HG03045 (cell line): ENCODE measurements around the gene NAV3.

Experiments used
- ATAC-seq: cut with Tn5 transposase; IDR thresholded peaks from one replicate; pipeline ENCODE4 v1.9.1; 2021; ENCODE audit warnings: mild to moderate bottlenecking, moderate library complexity; ENCODE audit not compliant: unreplicated experiment

NAV3 gene

GRCh38 chr12:78176643-78177042 lies 345.9 kb downstream of the NAV3 start:
- ATAC-seq, result no peak

DNA sequence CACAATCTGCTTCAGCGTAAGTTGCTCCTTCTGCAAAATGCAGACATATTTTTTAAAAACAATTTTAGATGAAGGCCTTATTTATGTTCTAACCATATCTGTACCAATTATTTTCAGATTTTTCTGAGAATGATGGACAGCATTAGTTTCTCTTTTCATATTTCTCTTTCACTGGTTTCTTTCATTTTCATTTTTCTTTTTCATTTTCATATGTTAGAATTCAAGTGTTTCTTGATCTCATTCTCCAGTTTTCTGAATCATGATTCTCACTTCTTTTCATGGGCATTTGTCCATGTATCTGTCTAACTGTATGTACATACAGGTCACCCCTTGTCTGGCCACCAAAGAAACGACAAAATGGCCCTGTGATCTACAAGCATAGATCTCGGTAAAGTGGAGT lies 346.6 kb downstream of the NAV3 start:
- ATAC-seq, result no peak

- no peak for ATAC-seq
These were observed 348.7 kb downstream of the NAV3 start for GRCh38 chr12:78179346-78179745.

GRCh38 chr12:78181544-78182162 lies 351.0 kb downstream of the NAV3 start:
- ATAC-seq, result no peak

- ATAC-seq, result no peak
These were observed 353.1 kb downstream of the NAV3 start for GRCh38 chr12:78183824-78184223.

DNA sequence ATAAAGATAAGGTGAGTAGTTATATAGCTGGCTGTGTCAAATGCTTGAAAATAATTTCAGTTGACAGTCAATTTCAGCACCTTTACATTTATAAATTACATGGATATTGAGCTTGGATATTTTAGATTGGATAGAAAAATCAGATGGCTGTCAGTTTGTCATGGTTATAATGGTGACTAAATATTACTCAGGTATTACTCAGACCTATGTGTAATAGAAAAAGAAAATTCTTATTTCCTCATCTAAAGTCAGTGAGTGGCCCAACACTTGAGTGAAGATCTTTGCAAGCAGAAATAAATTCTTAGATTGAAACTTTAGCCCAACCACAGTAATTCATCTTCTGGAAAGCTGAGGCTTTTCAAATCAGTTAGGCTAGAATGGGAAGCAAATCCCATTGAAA lies 354.4 kb downstream of the NAV3 start:
- no peak for ATAC-seq

- no peak for ATAC-seq
These were observed 355.0 kb downstream of the NAV3 start for GRCh38 chr12:78185651-78186050.

DNA sequence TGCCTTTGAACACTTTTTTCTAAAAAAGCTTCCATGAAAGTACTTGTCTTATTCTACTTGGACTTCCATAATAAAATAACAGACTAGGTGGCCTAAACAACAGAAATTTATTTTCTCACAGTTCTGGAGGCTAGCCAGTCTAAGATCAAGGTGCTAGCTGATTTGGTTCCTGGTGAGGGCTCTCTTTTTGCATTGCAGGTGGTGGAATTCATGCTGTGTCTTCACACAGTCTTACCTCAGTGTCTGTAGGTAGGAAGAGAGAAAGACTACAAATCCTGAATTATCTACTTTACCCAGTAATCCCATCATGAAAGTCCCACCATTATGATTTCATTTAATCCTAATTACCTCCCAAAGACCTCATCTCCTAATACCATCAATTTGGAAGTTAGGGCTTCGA lies 356.0 kb downstream of the NAV3 start:
- ATAC-seq, result no peak

DNA sequence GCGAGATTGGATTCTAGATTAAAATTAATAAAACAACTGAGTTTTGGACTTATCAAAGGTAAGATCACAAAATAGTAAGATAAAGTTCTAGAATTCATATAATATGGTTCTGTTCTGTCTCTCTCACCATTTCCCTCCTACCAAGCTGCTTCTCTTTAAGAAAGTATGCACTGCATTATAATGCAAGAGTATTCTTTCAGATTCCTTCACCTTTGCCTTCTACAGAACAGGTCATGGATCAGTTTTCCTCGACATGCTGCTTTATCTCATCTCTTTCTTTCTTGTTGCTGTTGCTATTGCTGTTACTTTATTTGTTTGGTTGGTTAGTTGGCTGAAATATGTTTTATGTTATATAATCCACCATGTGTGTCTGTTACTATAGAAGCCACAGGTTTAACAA lies 357.0 kb downstream of the NAV3 start:
- ATAC-seq, result no peak

GRCh38 chr12:78189656-78190055 lies 359.0 kb downstream of the NAV3 start:
- ATAC-seq, result no peak

- ATAC-seq, result no peak
These were observed 360.9 kb downstream of the NAV3 start for GRCh38 chr12:78191611-78192010.

DNA sequence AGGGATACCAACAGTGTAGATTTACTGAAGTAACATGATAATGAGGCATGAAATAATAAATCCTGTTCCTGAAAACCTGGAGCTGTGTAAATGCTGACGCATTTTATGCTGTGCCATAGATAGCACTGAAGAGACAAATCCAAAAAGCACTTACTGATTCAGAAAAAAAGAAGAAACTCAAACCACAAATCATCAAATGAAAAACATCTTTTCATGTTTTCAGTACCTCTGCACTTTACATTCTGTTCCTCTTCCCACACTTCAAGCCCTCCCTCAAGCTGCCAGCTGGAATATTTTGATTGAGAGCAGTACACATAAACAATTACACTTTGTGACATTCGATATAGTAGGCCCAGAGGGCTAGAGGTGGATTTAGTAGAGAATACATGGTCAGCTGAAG lies 362.3 kb downstream of the NAV3 start:
- ATAC-seq, result no peak

DNA sequence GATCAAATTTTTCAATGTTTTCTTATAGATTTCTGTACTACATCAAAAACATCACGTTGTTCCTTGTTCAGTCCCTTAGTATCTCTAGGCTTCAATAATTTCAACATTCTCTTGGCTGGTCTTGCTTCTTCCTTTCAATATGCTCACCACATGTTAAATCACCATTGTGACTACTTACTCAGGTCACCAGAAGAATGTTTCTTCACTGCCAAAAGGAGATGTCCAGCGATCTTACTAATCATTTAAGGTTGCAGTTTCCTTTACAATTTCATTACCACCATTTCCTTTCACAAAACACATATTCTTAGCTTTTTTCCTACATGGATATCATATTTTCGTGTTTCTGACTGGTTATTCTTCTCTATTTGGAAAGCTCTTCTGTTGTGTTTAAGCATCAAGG lies 363.8 kb downstream of the NAV3 start:
- no peak for ATAC-seq

GRCh38 chr12:78198896-78199295 lies 368.2 kb downstream of the NAV3 start:
- no peak for ATAC-seq

DNA sequence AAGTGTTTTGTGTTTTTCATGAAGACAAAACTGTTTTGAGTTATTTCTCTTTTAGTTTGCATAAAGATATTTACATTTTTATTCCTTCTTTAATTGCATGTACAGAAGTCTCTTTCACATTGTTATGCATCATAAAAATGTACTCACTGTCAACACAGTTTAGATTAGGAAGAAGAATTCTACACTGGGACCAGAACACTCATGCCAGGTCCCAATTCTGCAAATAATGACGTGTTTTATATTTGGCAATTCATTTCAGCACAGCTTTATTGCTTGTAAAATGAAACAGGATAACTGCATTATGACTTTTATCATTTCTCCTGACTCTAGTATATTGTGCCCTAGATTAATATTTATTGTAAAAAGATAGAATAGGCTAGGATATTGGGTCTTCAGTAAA lies 369.2 kb downstream of the NAV3 start:
- ATAC-seq, result no peak

GRCh38 chr12:78204926-78205325 lies 374.2 kb downstream of the NAV3 start:
- ATAC-seq, result no peak

GRCh38 chr12:78208092-78208491 lies 377.4 kb downstream of the NAV3 start:
- no peak for ATAC-seq

GRCh38 chr12:78209846-78210505 lies 379.3 kb downstream of the NAV3 start:
- ATAC-seq, result no peak

DNA sequence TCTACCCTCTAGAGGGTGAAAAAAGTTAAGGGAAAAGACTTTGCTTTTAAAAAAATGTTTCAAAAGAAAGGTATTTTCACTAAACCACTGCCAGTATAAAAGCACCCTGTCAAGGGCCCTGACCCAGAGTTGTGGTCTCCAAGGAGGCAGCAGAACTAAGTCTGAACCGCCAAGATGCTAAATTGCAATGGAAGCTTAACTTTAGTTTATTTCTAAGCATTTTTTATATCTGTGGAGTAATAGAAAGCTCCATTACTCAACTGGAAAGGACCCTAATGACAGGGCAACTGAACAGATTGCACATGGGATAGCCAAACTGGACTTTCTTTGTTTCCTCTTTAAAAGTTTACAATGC lies 379.8 kb downstream of the NAV3 start:
- no peak for ATAC-seq

DNA sequence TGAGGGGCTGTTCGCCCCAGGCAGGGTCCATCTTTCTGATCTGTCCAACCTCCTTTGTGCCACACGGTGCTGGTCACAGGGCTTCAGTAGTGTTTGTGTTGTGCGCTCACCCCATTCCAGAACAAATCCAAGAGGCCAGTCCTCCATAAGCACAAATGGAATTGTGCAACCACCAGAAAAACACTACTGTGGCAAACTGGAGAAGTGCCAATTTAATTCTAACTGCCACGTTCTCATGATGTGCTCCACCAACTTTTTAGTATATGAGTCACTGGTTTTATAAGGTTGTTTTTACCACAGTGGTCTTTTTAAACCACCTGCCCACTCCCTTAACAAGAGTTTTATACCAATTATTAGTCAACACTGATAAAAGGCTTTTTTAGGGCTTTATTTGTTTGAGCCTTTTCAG lies 380.2 kb downstream of the NAV3 start:
- ATAC-seq, result no peak

DNA sequence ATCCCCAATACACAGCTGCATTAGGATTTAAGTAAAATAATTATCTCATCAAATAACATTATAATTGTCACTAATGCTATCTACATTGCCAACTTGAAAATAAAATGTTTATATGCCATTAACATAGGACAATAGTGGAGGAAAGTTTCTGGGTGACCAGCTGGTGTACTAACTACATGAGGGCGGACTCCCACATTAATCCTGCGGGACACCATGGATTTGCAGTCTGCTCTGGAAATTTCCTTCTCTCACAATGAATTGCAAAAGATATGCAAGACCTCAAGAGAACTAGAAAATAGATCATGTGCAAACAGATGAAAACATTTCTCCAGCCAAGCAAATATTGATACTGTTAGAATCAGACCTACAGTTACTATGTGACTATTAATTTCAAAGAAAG lies 390.1 kb downstream of the NAV3 start:
- ATAC-seq, result no peak

DNA sequence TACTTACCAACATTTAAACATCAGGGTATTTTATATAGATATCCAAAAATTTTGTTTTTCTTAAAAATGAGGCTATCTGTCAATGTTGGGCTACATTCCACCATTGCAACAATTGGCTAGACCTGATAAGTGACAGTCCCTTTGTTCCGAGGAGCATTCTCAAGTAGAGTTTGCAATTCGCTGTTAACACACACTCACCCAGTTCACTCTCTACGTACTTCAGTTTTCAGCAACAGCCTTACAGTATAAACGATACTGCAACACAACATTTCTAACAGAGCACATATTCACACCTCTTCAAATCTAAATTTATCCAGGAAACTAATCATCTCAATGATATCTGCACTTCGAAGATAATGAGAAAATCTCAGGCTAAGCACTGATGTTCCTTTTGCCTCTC lies 393.5 kb downstream of the NAV3 start:
- ATAC-seq, result no peak

- no peak for ATAC-seq
These were observed 396.1 kb downstream of the NAV3 start for GRCh38 chr12:78226763-78227162.
